Memory B cell (primary cell): ENCODE measurements around the gene FNBP1.

Source experiments
- ATAC-seq: fragments of 150-1000 bp; cut with Tn5 transposase; 2 replicates; pipeline ENCODE4 v1.10.0; 2021; ENCODE audit warnings: low read depth, mild to moderate bottlenecking, moderate library complexity
- DNase-seq, 2 donors: peaks; one replicate each; pipeline ENCODE4 v3.0.0; 2022; ENCODE audit warnings: low spot score in 2 of 2
- H3K27ac Mint-ChIP-seq: one replicate; pipeline ENCODE4 v1.8.0; 2022; ENCODE audit warnings: mild to moderate bottlenecking, moderate library complexity, mixed read lengths
- H3K27me3 Mint-ChIP-seq: one replicate; pipeline ENCODE4 v1.8.0; 2022; ENCODE audit warnings: mixed read lengths
- H3K36me3 Mint-ChIP-seq: one replicate; pipeline ENCODE4 v1.8.0; 2022; ENCODE audit warnings: mild to moderate bottlenecking, mixed read lengths
- H3K4me1 Mint-ChIP-seq: one replicate; pipeline ENCODE4 v1.8.0; 2022; ENCODE audit warnings: mixed read lengths
- H3K4me3 Mint-ChIP-seq: one replicate; pipeline ENCODE4 v1.8.0; 2022; ENCODE audit warnings: mild to moderate bottlenecking, moderate library complexity, mixed read lengths
- H3K9me3 Mint-ChIP-seq: one replicate; pipeline ENCODE4 v1.8.0; 2022; ENCODE audit warnings: mixed read lengths

FNBP1 gene

GRCh38 chr9:129933185-129934040 is 109.6 kb downstream of the FNBP1 start:
- DNase-seq (no peak), ATAC-seq (no peak)
- H3K27ac Mint-ChIP-seq = peak overlapping the region; percentile 88
- peaks cover 20% of the 10 kb centered on the region for H3K4me1 Mint-ChIP-seq
- H3K4me3 Mint-ChIP-seq = peak overlapping the region; percentile 8
- peaks cover 8% of the 10 kb centered on the region for H3K36me3 Mint-ChIP-seq
- H3K27me3 Mint-ChIP-seq = no peaks in the 10 kb centered on the region
- H3K9me3 Mint-ChIP-seq = no peaks in the 10 kb centered on the region

- ATAC-seq (peak; percentile 35), DNase-seq (no peak)
- peaks cover 8% of the 10 kb centered on the region for H3K36me3 Mint-ChIP-seq
- peak overlapping the region; percentile 88 for H3K27ac Mint-ChIP-seq
- no peaks in the 10 kb centered on the region for H3K9me3 Mint-ChIP-seq
- H3K4me3 Mint-ChIP-seq = peak overlapping the region; percentile 57
- peaks cover 20% of the 10 kb centered on the region for H3K4me1 Mint-ChIP-seq
- H3K27me3 Mint-ChIP-seq = no peaks in the 10 kb centered on the region
Measured at GRCh38 chr9:129932303-129933151, 110.5 kb downstream of the FNBP1 start.

DNA sequence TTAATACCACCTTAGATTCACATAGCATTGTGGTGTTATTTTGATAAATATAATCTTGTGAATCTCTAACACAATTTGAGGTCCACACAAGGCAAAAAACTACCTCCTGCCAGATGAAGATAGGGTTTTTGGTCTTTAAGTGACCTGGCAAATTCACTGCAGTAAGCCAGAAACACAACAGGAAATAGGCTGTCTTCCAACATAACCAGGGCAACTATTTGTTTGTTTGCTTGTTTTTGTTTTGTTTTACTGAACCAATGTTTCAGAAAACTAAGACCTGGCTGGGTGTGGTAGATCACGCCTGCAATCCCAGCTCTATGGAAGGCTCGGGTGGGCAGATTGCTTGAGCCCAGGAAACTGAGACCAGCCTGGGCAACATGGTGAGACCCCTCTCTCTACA is 112.2 kb downstream of the FNBP1 start:
- peaks cover 20% of the 10 kb centered on the region for H3K4me1 Mint-ChIP-seq
- H3K9me3 Mint-ChIP-seq = no peaks in the 10 kb centered on the region
- no peaks in the 10 kb centered on the region for H3K27me3 Mint-ChIP-seq
- no peak for ATAC-seq
- H3K36me3 Mint-ChIP-seq = peaks cover 13% of the 10 kb centered on the region
- DNase-seq = no peak
- no peak overlapping the region for H3K4me3 Mint-ChIP-seq
- peak overlapping the region; percentile 41 for H3K27ac Mint-ChIP-seq

DNA sequence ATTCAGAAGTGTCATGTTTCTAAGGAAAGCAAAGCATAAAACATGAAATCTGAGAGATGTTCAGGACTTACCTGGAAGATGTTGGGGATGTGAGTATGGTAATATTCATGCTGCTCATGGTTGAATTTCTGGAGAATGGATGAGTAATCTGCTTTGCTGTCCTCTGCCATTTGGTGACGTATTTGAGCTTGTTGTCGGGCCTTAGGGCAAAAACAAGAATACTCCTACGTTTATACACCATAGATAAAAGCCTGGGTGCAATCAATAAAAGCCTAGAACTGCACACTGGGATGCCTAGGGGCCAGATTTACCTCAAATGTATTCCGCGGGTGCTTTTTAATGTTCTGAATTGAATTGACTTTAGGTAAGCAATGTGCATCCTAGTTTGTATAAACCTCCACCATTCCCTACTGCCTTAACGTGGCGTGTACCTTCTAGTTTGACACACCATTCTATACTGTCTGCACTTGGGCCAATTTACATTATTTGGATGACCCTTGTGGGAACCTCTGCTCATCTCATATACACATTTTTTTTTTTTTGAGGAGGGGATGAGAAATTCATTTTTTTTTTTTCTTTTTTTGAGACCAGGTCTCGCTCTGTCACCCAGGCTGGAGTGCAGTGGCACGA is 113.4 kb downstream of the FNBP1 start:
- Mint-ChIP-seq H3K4me3 (no peak overlapping the region), H3K36me3 (peaks cover 13% of the 10 kb centered on the region)

GRCh38 chr9:129923589-129923988 is 119.4 kb downstream of the FNBP1 start:
- ATAC-seq = no peak
- Mint-ChIP-seq H3K4me1 (peaks cover 8% of the 10 kb centered on the region), H3K9me3 (no peaks in the 10 kb centered on the region), H3K27ac (peak overlapping the region; percentile 33), H3K27me3 (no peaks in the 10 kb centered on the region), H3K36me3 (peaks cover 26% of the 10 kb centered on the region), H3K4me3 (no peak overlapping the region)
- no peak for DNase-seq

More for the DNA sequence above, 113.4 kb downstream of the FNBP1 start:
- Mint-ChIP-seq H3K4me1 (peaks cover 18% of the 10 kb centered on the region), H3K27ac (peak overlapping the region; percentile 11), H3K27me3 (no peaks in the 10 kb centered on the region), H3K9me3 (no peaks in the 10 kb centered on the region)
- no peak for ATAC-seq
- no peak for DNase-seq

- Mint-ChIP-seq H3K27me3 (no peaks in the 10 kb centered on the region), H3K4me1 (peaks cover 10% of the 10 kb centered on the region), H3K4me3 (no peak overlapping the region), H3K9me3 (no peaks in the 10 kb centered on the region), H3K27ac (no peak overlapping the region), H3K36me3 (peaks cover 28% of the 10 kb centered on the region)
- DNase-seq = no peak
- ATAC-seq = no peak
Measured at GRCh38 chr9:129921905-129922304, 121.1 kb downstream of the FNBP1 start.

GRCh38 chr9:129919841-129920240 is 123.1 kb downstream of the FNBP1 start:
- Mint-ChIP-seq H3K36me3 (peaks cover 30% of the 10 kb centered on the region), H3K9me3 (no peaks in the 10 kb centered on the region), H3K4me1 (peaks cover 12% of the 10 kb centered on the region), H3K27me3 (no peaks in the 10 kb centered on the region), H3K27ac (no peak overlapping the region), H3K4me3 (no peak overlapping the region)
- no peak for DNase-seq
- no peak for ATAC-seq

DNA sequence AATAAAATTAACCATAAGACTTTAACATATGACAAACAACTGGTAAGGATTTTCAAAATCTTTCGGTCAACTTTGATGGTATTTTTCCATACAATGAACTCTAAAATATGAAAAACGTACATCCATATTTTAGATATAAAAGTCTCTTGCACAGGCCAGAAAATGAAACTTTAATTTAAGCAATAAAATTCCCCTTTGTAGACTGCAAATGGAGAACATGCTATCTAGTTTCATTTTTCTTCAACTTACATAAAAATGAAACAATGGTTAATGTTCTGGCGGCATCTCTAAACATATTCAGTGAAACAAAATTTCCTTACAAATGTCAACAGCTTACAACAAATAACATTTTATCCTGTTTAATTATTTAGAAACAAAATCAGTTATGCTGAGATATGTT is 123.7 kb downstream of the FNBP1 start:
- peaks cover 27% of the 10 kb centered on the region for H3K36me3 Mint-ChIP-seq
- no peaks in the 10 kb centered on the region for H3K27me3 Mint-ChIP-seq
- H3K4me3 Mint-ChIP-seq = no peak overlapping the region
- no peaks in the 10 kb centered on the region for H3K9me3 Mint-ChIP-seq
- DNase-seq (no peak), ATAC-seq (no peak)
- peaks cover 12% of the 10 kb centered on the region for H3K4me1 Mint-ChIP-seq
- H3K27ac Mint-ChIP-seq = peak overlapping the region; percentile 86

DNA sequence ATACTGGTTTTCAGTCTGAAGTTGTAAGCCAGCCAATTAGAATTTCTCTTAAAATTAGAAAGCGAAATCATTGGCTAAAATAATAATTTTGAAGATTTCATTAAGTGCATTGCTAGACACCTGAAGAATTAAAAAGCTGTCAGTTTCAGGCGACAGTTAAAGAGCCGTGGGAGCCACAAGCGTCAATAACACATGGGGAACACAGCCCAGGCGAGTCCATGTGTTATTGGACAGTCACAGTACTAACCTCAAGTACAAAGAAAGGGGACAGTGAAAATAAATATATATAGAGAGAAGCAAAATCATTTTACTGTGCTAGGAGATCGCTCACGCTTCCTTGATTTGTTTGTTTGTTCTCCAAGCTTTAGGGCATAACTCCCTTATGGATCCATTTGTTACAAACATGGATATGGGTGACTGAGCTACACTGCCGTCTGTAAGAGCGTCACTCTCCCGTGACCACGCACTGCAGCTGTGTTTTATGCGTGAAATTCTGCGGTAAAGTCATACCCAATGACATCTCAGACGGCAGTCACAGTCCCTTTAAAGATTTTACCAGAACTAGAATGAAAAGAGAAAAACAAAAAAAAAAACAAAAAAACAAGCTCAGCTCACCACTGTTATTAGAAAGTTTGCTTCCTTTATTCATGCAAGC is 124.6 kb downstream of the FNBP1 start:
- ATAC-seq (peak; percentile 38), DNase-seq (no peak)
- Mint-ChIP-seq H3K27ac (peak overlapping the region; percentile 86), H3K4me3 (no peak overlapping the region), H3K36me3 (peaks cover 22% of the 10 kb centered on the region), H3K27me3 (no peaks in the 10 kb centered on the region), H3K4me1 (peaks cover 12% of the 10 kb centered on the region), H3K9me3 (no peaks in the 10 kb centered on the region)

GRCh38 chr9:129916707-129917106 is 126.3 kb downstream of the FNBP1 start:
- Mint-ChIP-seq H3K9me3 (no peaks in the 10 kb centered on the region), H3K4me3 (no peak overlapping the region), H3K36me3 (peaks cover 16% of the 10 kb centered on the region), H3K27ac (no peak overlapping the region), H3K4me1 (peaks cover 12% of the 10 kb centered on the region), H3K27me3 (no peaks in the 10 kb centered on the region)
- ATAC-seq (no peak), DNase-seq (no peak)

- H3K27me3 Mint-ChIP-seq = no peaks in the 10 kb centered on the region
- H3K27ac Mint-ChIP-seq = peak overlapping the region; percentile 50
- peaks cover 7% of the 10 kb centered on the region for H3K4me1 Mint-ChIP-seq
- no peak overlapping the region for H3K4me3 Mint-ChIP-seq
- DNase-seq (no peak), ATAC-seq (no peak)
- H3K9me3 Mint-ChIP-seq = no peaks in the 10 kb centered on the region
- H3K36me3 Mint-ChIP-seq = peaks cover 16% of the 10 kb centered on the region
Measured at GRCh38 chr9:129914051-129914450, 128.9 kb downstream of the FNBP1 start.

GRCh38 chr9:129910628-129911567 is 132.1 kb downstream of the FNBP1 start:
- H3K36me3 Mint-ChIP-seq = peaks cover 20% of the 10 kb centered on the region
- ATAC-seq = no peak
- H3K4me3 Mint-ChIP-seq = no peak overlapping the region
- peaks cover 2% of the 10 kb centered on the region for H3K4me1 Mint-ChIP-seq
- peak overlapping the region; percentile 35 for H3K27ac Mint-ChIP-seq
- no peaks in the 10 kb centered on the region for H3K9me3 Mint-ChIP-seq
- DNase-seq = no peak
- no peaks in the 10 kb centered on the region for H3K27me3 Mint-ChIP-seq

DNA sequence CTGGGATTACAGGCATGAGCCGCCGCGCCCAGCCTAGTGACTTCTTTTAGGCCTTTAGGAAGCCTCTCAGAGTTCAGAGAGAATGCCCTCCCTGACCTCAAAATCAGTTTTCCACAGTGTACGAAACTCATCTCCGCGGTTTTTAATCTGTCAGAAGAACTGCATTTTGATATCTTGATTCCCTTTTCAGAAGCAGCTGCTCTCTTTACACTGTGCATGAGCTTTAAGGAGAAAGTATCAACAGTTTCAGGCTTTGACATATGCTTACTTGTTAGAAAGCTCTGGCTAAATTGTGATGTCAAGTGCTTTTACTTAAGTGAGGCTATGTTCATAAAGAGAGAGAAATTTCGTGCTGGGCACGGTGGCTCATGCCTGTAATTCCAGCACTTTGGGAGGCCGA is 133.1 kb downstream of the FNBP1 start:
- no peak for DNase-seq
- no peak for ATAC-seq
- Mint-ChIP-seq H3K9me3 (no peaks in the 10 kb centered on the region), H3K27me3 (no peaks in the 10 kb centered on the region), H3K36me3 (peaks cover 22% of the 10 kb centered on the region), H3K4me3 (no peak overlapping the region), H3K27ac (no peak overlapping the region), H3K4me1 (peaks cover 3% of the 10 kb centered on the region)
